ENCODE data around the gene IFIT1. TPM values are rescaled to one million over a fixed set of nuclear protein-coding genes. Genes with fewer than 3 reads are reported as not detected.
A peak's percentile ranks its signal among the peaks of the same experiment; 100 is the strongest.
"Not testable (repeated sequence)": the region's sequence is repeated elsewhere in the genome, so short reads cannot be mapped to it uniquely, and the experiment has no call there.

IFIT1 gene
- polyA plus RNA-seq, 1 experiment = 32.8 TPM

DNA sequence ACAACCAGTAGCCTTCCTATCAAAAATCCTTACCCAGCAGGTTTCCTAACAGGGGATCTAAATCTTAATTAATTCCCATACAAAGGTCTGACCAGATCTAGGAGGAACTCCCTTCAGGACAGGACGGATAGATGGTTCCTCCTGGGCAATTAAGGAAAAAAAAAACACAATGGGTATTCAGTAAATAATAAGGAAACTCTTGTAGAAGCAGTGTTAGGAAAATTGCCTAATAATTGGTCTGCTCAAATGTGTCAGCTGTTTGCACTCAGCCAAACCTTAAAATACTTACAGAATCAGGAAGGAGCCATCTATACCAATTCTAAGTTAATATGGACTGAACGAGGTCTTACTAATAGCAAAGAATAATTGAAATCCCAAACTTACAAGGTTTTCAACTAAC is 18.7 kb downstream of the IFIT1 start:
- H3K4me3 ChIP-seq (ENCODE audit: low read depth, low read length); DNase-seq (ENCODE audit: low read depth, low spot score); H3K27me3 ChIP-seq (ENCODE audit: control insufficient read depth, insufficient read depth, low read length); CTCF ChIA-PET; H3K27ac ChIP-seq (ENCODE audit: low read depth, low read length); H3K9me3 ChIP-seq (ENCODE audit: control insufficient read depth, insufficient read depth, low read length); POLR2A ChIA-PET: not testable (repeated sequence)

DNA sequence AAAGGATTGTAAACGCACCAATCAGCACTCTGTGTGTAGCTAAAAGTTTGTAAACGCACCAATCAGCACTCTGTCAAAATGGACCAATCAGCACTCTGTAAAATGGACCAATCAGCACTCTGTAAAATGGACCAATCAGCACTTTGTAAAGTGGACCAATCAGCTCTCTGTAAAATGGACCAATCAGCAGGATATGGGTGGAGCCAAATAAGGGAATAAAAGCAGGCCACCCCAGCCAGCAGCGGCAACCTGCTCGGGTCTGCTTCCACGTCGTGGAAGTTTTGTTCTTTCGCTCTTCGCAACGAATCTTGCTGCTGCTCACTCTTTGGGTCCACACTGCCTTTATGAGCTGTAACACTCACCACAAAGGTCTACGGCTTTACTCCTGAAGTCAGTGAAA is 19.9 kb downstream of the IFIT1 start:
- DNase-seq (ENCODE audit: low read depth, low spot score); H3K9me3 ChIP-seq (ENCODE audit: control insufficient read depth, insufficient read depth, low read length); POLR2A ChIA-PET; H3K27ac ChIP-seq (ENCODE audit: low read depth, low read length); H3K27me3 ChIP-seq (ENCODE audit: control insufficient read depth, insufficient read depth, low read length); H3K4me3 ChIP-seq (ENCODE audit: low read depth, low read length): not testable (repeated sequence)
- CTCF ChIA-PET = interaction anchor here (1.5 kb wide), 1 partner anchor 315 kb away, joined by 4 read pairs; no protein-coding TSS in a partner anchor

DNA sequence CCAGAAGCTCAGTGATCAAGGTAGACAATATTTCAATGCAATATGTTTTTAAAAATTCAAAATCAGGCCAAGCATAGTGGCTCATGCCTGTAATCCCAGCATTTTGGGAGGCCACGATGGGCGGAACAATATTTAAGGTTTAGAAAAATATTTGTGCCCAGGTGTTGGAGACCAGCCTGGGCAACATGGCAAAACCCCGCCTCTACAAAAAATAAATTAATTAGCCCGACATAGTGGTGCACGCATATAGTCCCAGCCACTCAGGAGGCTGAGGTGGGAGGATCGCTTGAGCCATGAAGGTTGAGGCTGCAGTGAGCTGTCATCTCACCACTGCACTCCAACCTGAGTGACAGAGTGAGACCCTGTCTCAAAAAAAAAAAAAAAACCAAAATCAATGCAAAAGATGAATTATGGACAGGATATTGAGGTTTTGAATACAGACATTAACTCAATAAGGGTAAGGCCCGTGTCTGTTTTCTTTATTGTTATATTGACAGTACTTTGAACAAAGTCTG is 21.0 kb downstream of the IFIT1 start:
- Histone ChIP-seq H3K27me3 (ENCODE audit: control insufficient read depth, insufficient read depth, low read length) (no peaks in the 10 kb centered on the region), H3K27ac (ENCODE audit: low read depth, low read length) (no peak overlapping the region), H3K9me3 (ENCODE audit: control insufficient read depth, insufficient read depth, low read length) (peaks cover 3% of the 10 kb centered on the region), H3K4me3 (ENCODE audit: low read depth, low read length) (peak overlapping the region; percentile 76)
- POLR2A ChIA-PET = interaction anchor here (1.0 to 1.3 kb wide), 2 partner anchors 20 to 21 kb away, joined by 3 to 6 read pairs; no protein-coding TSS in a partner anchor
- TF ChIP-seq, protein P1, sequence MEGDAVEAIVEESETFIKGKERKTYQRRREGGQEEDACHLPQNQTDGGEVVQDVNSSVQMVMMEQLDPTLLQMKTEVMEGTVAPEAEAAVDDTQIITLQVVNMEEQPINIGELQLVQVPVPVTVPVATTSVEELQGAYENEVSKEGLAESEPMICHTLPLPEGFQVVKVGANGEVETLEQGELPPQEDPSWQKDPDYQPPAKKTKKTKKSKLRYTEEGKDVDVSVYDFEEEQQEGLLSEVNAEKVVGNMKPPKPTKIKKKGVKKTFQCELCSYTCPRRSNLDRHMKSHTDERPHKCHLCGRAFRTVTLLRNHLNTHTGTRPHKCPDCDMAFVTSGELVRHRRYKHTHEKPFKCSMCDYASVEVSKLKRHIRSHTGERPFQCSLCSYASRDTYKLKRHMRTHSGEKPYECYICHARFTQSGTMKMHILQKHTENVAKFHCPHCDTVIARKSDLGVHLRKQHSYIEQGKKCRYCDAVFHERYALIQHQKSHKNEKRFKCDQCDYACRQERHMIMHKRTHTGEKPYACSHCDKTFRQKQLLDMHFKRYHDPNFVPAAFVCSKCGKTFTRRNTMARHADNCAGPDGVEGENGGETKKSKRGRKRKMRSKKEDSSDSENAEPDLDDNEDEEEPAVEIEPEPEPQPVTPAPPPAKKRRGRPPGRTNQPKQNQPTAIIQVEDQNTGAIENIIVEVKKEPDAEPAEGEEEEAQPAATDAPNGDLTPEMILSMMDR (IDR thresholded peaks at IDR 0.05; ENCODE audit: low read depth, low read length) = no peak
- CTCF ChIA-PET = interaction anchor here (0.6 to 1.5 kb wide), 4 partner anchors 44 to 314 kb away, joined by 4 to 7 read pairs (median 4); no protein-coding TSS in a partner anchor
- DNase-seq (ENCODE audit: low read depth, low spot score) = no peak

DNA sequence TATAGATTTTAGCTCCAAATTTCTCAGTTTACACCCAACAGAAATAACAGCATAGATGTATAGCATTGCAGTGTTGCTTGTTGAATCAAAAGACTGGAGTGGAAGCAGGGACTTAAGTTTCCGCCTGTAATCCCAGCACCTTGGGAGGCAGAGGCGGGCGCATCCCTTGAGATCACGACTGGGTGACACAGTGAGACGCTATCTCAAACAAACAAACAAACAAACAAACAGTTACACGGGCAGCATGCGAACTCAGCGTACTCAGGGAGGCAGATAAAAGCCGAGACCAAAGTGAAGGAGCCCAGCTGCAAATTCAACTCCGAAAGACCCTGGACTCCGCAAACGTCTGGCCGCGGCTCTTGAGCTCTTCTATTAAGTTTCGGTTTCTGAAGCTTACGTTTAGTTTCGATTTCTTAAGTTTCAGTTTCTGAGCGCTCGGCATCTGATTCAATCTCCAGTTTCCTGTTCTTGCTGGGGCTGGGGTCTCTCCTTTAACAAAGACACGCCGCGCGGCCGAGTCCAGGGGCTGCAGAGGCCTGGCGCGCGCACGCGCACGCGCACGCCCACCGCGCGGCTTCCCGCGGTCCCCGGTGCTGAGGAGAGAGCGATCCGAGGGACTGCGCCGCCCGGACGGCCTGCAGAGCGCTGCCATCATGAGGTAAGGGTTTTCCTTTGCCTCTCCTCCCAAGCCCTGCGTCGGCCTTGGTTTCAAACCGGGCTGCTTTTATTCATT is 21.9 kb downstream of the IFIT1 start, which contains the start of gene IFIT5:
TSS of gene IFIT5 (plus strand) at position 423 of the 733 bp plus-strand sequence. CDS start at position 654, 231 bp downstream.
- CTCF ChIA-PET = interaction anchor here (0.5 to 2.0 kb wide), 5 partner anchors 22 to 197 kb away, joined by 3 to 7 read pairs (median 4); partner anchors contain the start of gene IFIT1
- Histone ChIP-seq H3K4me3 (ENCODE audit: low read depth, low read length) (peak within 1 kb of the TSS; percentile 76), H3K27ac (ENCODE audit: low read depth, low read length) (peak within 1 kb of the TSS; percentile 85), H3K27me3 (ENCODE audit: control insufficient read depth, insufficient read depth, low read length) (no peaks in the 10 kb centered on the region), H3K9me3 (ENCODE audit: control insufficient read depth, insufficient read depth, low read length) (peaks cover 3% of the 10 kb centered on the region)
- POLR2A ChIA-PET = interaction anchor here (1.0 to 1.3 kb wide), 3 partner anchors 21 to 86 kb away, joined by 3 to 6 read pairs (median 3); partner anchors contain the start of gene IFIT3
- no peak for DNase-seq (ENCODE audit: low read depth, low spot score)
- TF ChIP-seq, protein P1 (IDR thresholded peaks at IDR 0.05; ENCODE audit: low read depth, low read length) = no peak

DNA sequence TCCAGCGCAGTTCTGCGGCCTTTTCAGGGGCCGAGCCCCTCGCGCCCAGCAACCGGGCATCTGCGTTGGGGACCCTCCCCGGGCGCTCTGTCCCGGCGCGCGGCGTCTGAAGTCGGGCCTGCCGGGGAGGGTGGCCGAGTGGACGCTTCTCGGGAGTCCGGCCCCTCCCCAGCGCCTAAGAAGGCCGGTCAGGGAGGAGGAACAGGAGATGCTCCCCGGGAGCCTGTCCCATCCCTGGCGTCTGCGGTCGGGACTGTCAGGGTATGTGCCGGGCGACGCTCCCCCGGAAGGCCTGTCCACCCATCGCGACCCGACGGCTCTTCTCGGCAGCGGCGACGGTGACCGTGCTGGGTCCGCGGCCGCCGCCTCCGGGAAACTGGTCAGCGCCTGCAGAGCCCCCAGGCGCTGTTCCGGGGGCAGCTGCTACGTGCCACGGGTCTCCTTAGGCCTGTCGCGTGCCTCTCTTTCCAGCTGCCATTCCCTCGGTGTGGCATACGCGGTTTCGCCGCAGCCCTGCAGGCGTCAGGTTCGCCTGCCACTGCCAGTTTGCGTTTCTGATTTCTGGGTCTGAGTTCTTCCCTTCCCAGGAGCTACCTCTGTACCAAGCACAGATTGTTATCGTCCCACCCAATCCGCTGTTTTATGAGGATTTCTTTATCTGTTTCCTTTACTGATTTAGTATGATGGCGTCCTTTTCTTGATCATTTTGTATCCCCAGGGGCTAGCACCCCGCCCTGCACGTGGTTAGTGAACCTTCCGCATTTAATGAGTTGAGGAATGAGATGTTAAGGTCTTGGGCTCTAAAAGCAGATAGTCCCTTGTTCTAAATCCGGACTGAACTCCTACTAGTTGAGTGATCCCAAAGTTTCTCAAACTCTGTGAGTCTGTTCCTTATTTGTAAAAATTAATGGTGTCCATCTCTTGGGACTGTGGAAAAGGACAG is 22.7 kb downstream of the IFIT1 start:
- Histone ChIP-seq H3K4me3 (ENCODE audit: low read depth, low read length) (peak overlapping the region; percentile 76), H3K9me3 (ENCODE audit: control insufficient read depth, insufficient read depth, low read length) (peaks cover 3% of the 10 kb centered on the region), H3K27me3 (ENCODE audit: control insufficient read depth, insufficient read depth, low read length) (no peaks in the 10 kb centered on the region), H3K27ac (ENCODE audit: low read depth, low read length) (peak overlapping the region; percentile 85)
- TF ChIP-seq, protein P1 (IDR thresholded peaks at IDR 0.05; ENCODE audit: low read depth, low read length) = no peak
- no peak for DNase-seq (ENCODE audit: low read depth, low spot score)
- ChIA-PET POLR2A (interaction anchor here (1.0 to 1.3 kb wide), 2 partner anchors 22 to 87 kb away, joined by 3 to 6 read pairs; partner anchors contain the start of gene IFIT3), CTCF (interaction anchor here (0.5 to 2.0 kb wide), 3 partner anchors 42 to 197 kb away, joined by 4 to 7 read pairs (median 7); no protein-coding TSS in a partner anchor)
